WI38 (cell line): ENCODE measurements around the gene NAT14.
"Not testable (repeated sequence)": the region's sequence is repeated elsewhere in the genome, so short reads cannot be mapped to it uniquely, and the experiment has no call there.

Experiments used
- H3K4me3 ChIP-seq: 2 replicates; pipeline ENCODE4 v1.5.1; 2011; ENCODE audit warnings: low read depth, mild to moderate bottlenecking, control low read depth, low read length
- TF ChIP-seq, protein P1 (sequence below): IDR thresholded peaks from 2 replicates; pipeline ENCODE4 v1.5.1; 2012; ENCODE audit warnings: low read depth, mild to moderate bottlenecking, control low read depth, low read length

NAT14 gene

DNA sequence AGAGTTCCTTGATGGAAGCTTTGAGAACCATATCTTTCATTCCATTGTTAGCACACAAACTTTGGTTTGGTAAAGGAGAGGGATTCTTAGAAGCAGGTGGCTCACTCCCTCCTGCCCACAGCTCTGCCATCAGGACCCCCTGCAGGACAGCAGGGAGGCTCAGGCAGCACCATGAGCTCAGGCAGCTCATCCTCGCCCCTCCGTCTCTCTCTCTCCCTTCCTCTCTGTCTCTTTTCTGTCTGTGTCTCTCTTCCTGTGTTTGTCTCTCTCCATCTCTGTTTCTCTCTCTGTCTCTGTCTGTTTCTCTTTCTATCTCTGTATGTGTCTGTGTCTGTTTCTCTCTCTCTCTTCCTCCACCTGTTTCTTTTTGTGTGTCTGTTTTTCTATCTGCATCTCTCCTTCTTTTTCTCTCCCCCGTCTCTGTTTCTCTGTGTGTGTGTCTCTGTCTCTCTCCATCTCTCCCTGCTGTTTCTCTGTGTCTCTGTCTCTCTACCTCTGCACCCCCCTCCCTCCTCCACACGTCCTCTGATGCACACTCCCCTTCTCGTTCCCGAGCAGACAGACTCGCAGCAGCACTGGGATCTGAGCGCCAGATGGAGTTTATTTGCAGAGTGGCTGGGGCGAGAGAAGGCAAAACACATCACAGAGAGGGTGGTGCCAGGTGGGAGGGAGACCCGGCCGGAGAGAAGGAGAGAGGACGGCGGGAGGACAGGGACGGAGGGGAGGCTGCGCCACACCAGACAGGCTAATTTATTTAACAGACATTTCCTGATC, 43.2 kb downstream of the NAT14 start:
- no peak overlapping the region for H3K4me3 ChIP-seq
- TF ChIP-seq, protein P1, sequence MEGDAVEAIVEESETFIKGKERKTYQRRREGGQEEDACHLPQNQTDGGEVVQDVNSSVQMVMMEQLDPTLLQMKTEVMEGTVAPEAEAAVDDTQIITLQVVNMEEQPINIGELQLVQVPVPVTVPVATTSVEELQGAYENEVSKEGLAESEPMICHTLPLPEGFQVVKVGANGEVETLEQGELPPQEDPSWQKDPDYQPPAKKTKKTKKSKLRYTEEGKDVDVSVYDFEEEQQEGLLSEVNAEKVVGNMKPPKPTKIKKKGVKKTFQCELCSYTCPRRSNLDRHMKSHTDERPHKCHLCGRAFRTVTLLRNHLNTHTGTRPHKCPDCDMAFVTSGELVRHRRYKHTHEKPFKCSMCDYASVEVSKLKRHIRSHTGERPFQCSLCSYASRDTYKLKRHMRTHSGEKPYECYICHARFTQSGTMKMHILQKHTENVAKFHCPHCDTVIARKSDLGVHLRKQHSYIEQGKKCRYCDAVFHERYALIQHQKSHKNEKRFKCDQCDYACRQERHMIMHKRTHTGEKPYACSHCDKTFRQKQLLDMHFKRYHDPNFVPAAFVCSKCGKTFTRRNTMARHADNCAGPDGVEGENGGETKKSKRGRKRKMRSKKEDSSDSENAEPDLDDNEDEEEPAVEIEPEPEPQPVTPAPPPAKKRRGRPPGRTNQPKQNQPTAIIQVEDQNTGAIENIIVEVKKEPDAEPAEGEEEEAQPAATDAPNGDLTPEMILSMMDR = no peak

DNA sequence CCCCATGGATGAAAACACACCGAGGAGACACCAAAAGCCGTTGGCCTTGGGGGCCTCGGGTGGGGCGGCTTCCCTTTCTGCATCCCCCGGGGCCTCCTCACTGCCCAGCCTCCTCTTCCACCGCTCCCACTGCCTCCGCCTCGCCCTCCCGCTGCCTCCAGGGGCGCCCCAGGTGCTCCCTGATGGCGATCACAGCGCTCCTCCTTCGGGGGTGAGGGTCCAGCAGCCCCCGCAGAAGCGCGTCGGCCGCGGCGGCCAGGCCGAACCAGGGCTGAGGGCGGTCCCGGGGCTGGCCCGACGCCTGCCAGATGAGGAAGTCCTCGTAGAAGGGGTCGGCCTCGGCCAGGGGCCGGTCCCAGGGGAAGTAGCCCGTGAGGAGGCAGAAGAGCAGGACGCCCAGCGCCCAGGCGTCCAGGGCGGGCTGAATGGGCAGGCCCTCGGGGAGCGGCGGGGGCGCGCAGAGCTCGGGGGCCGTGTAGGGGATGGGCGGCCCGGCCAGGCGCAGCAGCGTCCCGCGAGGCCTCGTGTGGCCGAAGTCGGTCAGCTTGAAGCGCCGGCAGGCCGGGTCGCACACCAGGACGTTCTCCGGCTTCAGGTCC, 44.7 kb downstream of the NAT14 start:
- H3K4me3 ChIP-seq = no peak overlapping the region
- TF ChIP-seq, protein P1 = no peak

DNA sequence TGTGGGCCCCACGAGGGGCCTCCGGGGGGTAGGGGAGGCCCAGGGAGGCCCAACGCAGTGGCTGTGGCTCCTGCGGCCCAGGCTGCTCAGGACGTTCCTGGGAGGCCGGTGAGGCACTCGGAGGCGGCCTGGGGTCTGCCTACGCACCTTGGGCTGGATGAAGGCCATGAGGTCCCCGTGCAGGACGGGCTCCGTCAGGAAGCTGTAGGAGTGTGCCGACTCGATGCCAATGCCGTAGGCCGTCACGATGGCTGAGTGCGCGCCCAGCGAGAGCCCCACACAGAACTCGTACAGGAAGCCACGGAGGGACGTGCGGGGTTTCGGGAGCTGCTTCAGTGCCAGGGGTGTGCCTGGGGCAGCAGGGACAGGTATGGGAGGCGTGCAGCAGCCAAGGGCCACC, 46.0 kb downstream of the NAT14 start:
- H3K4me3 ChIP-seq = no peak overlapping the region
- TF ChIP-seq, protein P1 = no peak

DNA sequence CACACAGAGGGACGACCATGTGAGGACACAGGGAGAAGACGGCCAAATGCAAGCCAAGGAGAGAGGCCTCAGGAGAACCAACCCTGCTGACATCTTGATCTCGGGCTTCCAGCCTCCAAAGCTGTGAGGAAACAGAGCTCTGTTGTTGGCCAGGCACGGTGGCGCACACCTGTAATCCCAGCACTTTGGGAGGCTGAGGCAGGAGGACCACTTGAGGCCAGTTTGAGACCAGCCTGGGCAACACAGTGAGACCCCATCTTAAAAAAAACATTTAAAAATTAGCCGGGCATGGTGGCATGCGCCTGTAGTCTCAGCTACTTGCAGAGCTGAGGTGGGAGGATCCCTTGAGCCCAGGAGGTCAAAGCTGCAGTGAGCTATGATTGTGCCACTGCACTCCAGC, 49.3 kb downstream of the NAT14 start:
- not testable (repeated sequence) for H3K4me3 ChIP-seq

DNA sequence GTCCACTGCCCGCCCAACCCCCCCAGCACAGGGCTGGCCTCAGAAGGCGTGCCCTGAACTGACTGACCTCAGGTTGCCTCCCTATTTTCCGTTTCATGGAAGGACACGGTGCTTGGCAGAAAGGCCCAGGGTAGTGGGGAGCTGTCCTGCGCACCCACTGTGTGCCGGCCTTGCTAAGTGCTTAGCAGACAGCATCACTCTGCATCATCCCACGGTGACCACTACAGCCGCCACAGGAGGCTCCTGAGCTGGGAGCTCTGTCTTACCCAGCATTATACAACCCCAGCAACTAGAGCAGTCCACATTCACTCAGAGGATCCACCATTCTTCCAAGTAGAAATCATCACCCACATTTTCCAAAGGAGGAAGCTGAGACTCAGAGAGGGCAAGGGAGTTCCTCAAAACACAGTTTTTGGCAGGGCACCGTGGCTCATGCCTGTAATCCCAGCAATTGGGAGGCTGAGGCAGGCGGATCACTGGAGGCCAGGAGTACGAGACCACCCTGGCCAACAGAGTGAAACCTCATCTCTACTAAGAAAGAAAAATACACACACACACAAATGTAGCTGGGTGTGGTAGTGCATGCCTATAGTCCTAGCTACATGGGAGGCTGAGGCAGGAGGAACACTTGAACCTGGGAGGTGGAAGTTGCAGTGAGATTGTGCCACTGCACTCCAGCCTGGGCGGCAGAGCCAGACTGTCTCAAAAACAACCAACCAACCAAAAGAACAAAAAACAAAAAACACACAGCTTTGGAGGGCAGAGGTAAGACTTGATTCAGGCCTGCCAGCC, 50.4 kb downstream of the NAT14 start:
- TF ChIP-seq, protein P1 = no peak
- no peak overlapping the region for H3K4me3 ChIP-seq

DNA sequence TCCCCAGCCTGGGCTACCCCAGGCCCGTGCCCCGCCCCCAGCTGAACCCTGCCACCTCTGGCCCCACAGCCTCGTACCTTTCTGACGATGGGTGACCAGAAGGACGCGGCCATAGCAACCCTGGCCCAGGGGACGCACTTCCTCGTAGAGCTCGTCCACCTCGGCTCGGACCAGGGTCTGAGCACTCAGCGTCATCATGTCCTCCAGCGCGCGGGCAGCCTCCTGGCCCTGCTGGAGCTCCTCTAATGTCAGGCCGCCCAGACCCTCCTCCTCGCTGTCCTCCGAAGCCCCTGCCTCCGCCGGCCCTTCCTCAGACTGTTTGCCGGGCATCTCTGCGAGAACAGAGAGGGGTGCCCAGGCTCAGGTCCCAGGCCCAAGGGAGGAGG, 51.0 kb downstream of the NAT14 start:
- no peak overlapping the region for H3K4me3 ChIP-seq

DNA sequence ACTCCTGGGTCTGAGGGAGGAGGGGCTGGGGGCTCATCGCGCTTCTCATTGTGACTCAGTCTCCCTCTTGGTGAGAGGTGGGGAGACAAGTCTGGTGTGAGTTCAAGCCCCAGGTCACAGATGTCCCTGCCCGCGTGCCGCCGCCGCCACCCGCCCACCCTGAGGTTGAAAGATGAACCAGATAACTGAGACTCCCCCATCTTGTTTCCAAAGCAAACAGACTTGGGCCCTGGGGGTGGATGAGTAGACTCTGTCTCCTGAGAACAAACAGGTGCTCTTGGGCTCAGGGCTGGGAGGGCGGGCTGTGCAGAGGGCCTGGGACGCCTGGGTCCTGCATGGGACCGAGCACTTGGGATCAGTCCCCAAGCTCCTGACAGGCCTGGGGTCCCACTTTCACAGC, 51.4 kb downstream of the NAT14 start:
- no peak overlapping the region for H3K4me3 ChIP-seq
- TF ChIP-seq, protein P1 = no peak

More for the DNA sequence above, 51.0 kb downstream of the NAT14 start:
- TF ChIP-seq, protein P1 = no peak
